GM19328 (cell line): ENCODE results near the gene USP38.
"Not testable (repeated sequence)": the region's sequence is repeated elsewhere in the genome, so short reads cannot be mapped to it uniquely, and the experiment has no call there.

Source experiments
- ATAC-seq: cut with Tn5 transposase; IDR thresholded peaks from one replicate; pipeline ENCODE4 v1.9.1; 2021; ENCODE audit warnings: mild to moderate bottlenecking, moderate library complexity; ENCODE audit not compliant: unreplicated experiment

USP38 gene

GRCh38 chr4:143260750-143261149 lies 76.0 kb downstream of the USP38 start:
- ATAC-seq = no peak

GRCh38 chr4:143262838-143263237 lies 78.1 kb downstream of the USP38 start:
- no peak for ATAC-seq

GRCh38 chr4:143267690-143268089 lies 83.0 kb downstream of the USP38 start:
- ATAC-seq = not testable (repeated sequence)

- no peak for ATAC-seq
These were observed 85.6 kb downstream of the USP38 start for GRCh38 chr4:143270256-143270838.
